ENCODE data around the gene CELA3B.
A peak's percentile ranks its signal among the peaks of the same experiment; 100 is the strongest.
"Not testable (repeated sequence)": the region's sequence is repeated elsewhere in the genome, so short reads cannot be mapped to it uniquely, and the experiment has no call there.

The CELA3B gene

DNA sequence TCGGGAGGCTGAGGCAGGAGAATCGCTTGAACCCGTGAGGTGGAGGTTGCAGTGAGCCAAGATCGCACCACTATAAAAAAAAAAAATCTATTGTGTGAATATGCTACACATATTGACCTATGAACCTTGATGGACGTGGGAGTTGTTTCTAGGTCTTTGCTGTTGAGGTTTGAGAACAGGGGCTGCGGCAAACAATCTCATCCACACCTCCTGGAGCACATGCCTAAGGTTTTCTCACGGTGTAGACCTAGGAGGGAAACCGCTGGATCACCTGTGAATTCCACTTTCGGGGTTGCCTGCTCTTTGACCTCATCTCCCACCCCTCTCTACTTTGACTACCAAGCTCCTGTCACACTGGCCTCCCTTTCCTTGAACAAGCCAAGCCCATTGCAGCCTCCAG lies 1.5 kb upstream of the CELA3B start:
- not testable (repeated sequence) for DNase-seq (ENCODE audit: low read depth in 2 of 2)

DNA sequence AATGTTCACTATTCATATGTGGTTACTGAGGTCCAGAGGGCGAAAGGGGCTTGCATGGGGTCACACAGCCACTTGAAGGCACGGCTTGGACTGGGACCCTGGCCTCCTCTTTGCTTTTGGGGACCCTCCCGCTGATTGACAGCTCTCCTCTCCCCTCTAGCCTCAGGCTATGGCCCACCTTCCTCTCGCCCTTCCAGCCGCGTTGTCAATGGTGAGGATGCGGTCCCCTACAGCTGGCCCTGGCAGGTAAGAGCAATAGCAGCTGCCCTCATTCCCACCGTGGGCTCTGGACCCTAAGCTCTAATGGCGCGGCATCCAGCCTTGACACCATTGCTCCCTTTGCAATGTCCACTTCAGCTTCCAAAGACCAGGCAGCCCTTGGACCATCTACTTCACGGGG lies 1.4 kb downstream of the CELA3B start:
- not testable (repeated sequence) for DNase-seq (ENCODE audit: low read depth in 2 of 2)

DNA sequence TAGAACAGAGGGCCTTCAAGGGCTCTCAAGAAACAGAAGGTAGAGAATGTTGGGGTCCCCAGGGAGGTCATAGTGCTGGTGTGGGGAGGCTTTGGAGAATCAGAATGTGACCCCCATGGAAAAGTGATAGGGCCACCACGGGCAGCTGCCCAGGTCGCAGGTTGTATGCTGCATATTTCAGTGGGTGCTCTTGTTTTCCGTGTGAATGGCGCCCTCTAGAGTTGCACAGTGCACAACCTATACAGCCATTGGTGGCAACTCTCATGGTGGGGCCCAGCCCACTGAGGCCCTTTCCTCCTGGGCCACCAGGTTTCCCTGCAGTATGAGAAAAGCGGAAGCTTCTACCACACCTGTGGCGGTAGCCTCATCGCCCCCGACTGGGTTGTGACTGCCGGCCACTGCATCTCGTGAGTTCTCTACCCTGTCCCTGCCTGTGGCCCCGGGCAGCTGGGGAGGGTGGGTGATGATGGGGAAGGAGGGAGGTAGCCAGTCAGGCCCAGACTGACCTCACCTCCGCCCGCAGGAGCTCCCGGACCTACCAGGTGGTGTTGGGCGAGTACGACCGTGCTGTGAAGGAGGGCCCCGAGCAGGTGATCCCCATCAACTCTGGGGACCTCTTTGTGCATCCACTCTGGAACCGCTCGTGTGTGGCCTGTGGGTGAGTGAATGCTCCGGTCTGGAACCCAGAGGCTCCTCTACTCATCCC lies 3.8 kb downstream of the CELA3B start:
- DNase-seq (ENCODE audit: low read depth in 2 of 2) = not testable (repeated sequence)

DNA sequence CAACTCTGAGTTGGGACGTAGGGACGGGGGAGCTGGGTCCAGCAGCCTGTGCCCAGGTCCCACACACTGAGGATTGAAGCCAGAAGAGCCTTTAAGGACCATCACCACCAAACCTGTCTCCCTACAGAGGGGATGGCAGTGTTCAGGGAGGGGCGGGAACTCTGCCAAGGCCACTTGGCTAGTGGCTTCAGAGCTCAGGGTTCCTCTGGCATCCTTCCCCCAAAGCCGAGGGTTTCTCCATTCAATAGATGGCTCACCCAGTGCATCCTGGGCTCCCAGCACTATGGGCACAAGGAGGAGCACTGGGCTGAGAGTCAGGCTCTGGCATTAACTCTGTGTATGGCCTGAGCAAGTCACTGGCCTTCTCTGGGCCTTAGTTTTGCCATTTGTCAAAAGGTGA lies 4.4 kb downstream of the CELA3B start:
- not testable (repeated sequence) for DNase-seq (ENCODE audit: low read depth in 2 of 2)

DNA sequence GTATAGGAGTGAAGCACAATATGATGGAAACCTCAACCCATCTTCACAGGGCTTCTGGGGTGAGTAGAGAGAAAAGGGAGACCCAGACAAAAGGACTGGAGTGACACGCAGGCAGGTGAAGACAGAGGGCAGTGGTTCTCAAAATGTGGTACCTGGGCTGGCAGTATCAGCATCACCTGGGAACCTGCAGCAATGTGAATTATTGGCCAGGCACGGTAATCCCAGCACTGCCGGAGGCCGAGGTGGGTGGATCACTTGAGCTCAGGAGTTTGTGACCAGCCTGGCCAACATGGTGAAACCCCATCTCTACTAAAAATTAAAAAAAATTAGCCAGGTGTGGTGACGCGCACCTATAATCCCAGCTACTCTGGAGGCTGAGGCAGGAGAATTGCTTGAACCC lies 5.3 kb downstream of the CELA3B start:
- not testable (repeated sequence) for DNase-seq (ENCODE audit: low read depth in 2 of 2)

DNA sequence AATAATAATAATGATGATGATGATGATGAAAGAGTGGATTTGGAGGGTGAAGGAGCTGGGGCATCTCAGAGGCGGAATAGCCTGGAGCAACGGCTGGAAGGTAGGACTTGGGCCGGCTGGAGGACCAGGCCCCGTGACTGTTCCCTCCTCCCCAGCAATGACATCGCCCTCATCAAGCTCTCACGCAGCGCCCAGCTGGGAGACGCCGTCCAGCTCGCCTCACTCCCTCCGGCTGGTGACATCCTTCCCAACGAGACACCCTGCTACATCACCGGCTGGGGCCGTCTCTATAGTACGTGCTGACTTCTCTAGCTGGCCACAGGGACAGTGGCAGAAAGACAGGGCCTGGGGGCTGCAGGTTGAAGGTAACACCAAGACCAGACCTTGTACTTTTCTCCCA lies 6.7 kb downstream of the CELA3B start:
- not testable (repeated sequence) for DNase-seq (ENCODE audit: low read depth in 2 of 2)

DNA sequence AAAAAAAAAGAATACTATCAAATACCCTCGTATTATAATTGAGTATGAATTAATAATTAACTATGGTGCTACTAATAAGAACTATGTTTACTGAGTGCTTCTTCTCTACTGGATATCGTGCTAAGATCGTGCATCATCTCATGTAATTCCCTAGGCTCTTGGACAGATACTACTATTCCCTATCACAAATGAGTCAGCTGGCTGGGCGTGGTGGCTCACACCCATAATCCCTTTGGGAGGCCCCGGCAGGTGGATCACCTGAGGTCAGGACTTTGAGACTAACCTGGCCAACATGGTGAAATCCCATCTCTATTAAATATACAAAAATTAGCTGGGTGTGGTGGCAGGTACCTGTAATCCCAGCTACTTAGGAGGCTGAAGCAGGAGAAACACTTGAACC lies 9.1 kb downstream of the CELA3B start:
- DNase-seq (ENCODE audit: low read depth in 2 of 2) = not testable (repeated sequence)

DNA sequence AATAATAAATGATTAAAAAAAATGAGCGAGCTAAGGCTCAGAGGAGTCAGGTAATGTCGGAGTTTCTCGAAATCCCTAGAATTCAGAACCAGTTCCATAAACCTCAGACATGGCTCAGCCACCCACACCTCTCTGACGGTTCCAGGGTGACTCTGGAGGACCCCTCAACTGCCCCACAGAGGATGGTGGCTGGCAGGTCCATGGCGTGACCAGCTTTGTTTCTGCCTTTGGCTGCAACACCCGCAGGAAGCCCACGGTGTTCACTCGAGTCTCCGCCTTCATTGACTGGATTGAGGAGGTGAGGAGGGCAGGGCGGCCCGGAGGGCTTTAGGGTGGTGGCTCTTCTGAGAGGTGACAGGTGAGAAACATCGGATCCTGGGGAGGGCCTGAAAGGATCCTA lies 9.6 kb downstream of the CELA3B start:
- not testable (repeated sequence) for DNase-seq (ENCODE audit: low read depth in 2 of 2)

DNA sequence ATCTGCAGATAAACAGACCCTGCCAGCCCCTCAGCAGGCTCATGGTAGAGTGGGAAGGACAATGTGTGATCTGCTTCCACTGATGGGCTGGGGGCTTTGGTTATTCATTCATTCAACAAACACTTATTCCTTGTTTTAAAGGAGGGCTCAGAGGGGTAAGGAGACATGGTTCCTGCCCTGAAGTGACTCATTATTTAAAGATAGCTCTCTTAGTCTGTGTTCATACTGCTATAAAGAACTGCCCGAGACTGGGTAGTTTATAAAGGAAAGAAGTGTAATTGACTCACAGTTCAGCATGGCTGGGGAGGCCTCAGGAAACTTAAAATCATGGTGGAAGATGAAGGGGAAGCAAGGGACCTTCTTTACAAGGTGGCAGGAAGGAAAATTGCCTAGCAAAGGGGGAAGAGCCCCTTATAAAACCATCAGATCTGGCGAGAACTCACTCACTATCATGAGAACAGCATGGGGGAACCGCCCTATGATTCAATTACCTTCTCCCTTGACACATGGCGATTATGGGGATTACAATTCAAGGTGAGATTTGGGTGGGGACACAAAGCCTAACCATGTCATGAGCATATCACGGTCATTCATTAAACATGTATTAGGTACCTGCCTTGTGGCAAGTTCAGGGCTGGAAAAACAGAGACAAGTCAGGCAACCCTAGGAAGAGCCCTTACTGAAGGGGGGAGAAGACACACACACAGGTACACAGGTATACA lies 13.0 kb downstream of the CELA3B start:
- DNase-seq (ENCODE audit: low read depth in 2 of 2) = not testable (repeated sequence)

DNA sequence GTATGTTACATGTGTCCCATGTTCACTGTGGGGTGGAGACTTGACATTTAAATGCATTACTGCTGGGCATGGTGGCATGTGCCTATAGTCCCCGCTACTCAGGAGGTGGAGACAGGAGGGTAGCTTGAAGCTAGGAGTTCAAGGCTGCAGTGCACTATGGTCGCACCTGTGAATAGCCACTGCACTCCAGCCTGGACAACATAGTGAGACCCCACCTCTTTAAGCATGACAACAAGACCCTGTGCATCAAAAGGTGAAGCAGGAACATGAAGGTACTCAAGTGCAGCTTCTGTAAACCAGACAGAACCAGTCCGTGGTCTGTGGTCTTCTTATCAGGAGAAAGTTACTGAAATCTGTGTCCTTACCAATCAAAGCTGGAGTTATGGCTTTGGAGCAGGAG lies 15.4 kb downstream of the CELA3B start:
- not testable (repeated sequence) for DNase-seq (ENCODE audit: low read depth in 2 of 2)

DNA sequence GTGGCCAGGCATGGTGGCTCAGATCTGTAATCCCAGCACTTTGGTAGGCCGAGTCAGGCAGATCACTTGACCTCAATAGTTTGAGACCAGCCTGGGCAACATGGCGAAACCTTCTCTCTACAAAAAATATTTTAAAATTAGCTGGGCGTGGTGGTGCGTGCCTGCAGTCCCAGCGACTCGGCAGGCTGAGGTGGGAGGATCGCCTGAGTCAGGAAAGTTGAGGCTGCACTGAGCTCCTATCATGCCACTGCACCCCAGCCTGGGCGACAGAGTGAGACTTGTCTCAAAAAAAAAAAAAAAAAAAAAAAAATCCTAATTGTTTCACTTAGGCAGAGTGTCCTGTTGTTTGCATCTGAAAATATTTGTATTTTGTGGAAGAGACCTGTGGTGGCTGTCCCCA lies 17.9 kb downstream of the CELA3B start:
- not testable (repeated sequence) for DNase-seq (ENCODE audit: low read depth in 2 of 2)

DNA sequence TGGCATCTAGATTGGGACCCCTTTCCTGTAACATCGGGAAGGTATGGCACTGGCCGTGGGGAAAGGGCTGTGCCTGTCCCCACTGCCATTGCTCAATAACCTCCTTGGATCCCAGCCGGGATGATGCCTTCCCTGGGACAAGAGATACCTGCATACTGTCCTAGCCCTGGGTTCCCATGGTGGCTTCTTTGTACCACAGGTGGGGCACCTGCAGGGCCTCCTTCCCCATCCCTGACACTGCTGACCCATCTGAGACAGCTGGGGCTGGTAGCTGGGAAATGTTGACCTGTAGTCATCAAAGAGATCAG lies 19.8 kb downstream of the CELA3B start:
- not testable (repeated sequence) for DNase-seq (ENCODE audit: low read depth in 2 of 2)

DNA sequence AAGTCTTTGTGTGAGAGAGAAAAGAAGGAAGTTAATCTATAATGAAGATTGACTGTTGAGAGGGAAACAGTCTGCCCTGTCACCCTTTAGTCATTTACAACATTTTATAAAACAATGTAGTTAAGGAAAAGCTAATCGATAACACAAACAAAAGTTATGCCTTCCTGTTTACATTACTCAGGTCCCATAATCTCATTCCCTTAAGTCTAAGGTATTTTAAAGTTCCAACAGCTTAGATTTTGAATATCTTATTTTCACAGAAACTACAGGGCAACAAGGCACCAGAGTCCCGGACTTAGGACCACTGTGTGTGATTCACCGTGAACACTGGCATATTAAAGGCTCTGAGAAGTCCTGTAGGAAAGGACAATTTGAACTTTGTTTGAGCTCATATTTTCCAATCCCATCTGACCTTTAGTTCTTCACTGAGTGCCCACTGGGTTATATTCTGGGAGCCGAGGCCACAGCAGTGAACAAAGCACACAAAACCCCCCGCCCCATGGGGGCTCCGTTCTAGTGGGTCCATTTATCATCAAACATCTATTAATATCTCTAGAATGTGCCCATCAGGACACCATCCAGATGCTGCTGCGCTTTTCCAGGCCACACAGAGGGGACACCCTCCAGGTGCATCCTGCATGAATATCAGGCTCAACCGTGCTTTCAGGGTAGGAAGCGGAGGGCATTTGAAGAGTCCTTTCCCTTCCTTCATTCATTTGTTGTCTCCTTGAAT lies 21.2 kb downstream of the CELA3B start:
- DNase-seq (ENCODE audit: low read depth in 2 of 2) = not testable (repeated sequence)

DNA sequence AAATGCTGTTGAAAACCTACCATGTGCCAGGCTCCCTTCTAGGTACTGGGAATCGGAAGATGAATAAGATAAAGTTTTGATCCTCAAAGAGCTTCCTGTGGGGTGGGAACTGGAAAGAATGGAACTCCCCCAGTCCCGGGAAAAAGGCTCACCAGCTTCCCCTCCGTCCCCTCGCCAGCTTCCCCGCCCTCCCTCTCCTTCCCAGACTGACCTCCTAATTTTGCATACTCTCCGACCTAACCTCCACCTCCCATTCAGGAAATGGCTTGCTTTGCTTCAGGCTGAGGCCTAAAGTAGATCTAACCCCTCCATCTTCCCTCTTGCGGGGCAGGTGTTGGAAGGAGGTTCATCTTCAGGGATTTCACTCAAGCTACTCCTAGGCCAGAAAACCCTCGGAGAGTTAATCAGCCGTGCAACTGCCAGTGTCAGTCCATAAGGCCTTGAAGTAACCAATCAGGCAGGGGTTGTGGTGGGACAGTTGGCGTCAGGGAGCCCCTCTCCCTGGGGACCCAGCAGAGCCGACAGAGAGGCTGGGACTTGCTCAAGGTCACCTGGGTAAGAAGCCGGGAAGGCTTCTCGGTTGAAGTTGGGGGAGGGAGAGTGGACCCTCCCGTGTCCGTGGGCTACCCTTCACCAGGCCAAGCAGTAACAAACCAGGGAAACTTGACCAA lies 21.9 kb downstream of the CELA3B start:
- not testable (repeated sequence) for DNase-seq (ENCODE audit: low read depth in 2 of 2)

DNA sequence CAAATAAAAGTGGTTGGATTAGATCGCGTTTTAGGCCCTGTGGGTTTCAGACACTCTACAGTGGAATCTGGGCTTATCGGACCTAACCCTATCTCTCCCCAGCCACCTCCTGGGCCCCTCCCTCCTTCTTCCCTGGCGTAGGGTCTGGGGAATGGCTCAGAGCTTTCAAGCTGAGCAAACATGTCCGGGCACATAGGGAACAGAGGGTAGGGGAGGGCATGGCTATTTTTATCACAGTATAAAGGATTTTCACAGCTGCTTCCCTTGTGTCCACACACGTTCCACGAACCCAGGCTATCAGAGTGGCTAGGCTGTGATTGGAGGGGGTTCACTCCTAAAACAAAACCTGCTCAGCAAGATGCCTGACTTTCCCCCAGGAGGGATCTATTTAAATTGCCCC lies 22.8 kb downstream of the CELA3B start:
- DNase-seq (ENCODE audit: low read depth in 2 of 2) = not testable (repeated sequence)

DNA sequence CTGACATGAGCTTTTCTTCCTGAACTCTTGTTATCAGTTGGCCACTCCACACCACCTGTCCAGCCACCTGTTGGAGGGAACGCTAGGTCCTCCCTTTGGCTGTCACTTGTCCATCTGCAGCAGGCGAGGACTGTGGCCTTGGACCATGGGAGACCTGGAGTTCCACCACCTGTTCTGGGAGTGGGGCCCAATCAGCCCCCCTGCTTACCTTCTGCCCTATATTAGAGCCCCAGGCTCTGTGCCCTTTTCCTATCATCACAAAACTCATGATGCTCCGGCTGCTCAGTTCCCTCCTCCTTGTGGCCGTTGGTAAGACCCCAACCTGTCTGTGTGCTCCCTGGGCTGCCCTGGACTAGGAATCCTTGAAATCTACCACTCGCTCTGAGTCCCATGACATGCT lies 24.6 kb downstream of the CELA3B start, which contains the start of gene CELA3A:
Gene CELA3A (plus strand): TSS at position 249 of the 400 bp plus-strand sequence. CDS start 18 bp downstream, at position 267.
- DNase-seq (ENCODE audit: low read depth in 2 of 2) = no peak

DNA sequence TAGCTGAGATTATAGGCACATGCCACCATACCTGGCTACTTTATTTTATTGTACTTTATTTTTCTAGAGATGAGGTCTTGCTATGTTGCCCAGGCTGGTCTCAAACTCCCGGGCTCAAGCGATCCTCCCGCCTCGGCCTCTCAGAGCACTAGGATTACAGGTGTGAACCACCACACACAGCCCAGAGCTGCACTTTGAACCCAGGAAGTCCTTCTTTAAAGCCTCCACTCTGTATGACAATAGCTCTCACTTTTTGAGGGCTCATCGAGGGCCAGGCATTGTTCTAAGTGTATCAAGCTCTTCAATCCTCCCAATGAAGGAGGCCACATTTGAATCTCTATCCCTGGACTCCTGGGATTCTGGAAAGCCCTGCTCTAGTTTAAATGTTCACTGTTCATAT lies 25.6 kb downstream of the CELA3B start:
- not testable (repeated sequence) for DNase-seq (ENCODE audit: low read depth in 2 of 2)

DNA sequence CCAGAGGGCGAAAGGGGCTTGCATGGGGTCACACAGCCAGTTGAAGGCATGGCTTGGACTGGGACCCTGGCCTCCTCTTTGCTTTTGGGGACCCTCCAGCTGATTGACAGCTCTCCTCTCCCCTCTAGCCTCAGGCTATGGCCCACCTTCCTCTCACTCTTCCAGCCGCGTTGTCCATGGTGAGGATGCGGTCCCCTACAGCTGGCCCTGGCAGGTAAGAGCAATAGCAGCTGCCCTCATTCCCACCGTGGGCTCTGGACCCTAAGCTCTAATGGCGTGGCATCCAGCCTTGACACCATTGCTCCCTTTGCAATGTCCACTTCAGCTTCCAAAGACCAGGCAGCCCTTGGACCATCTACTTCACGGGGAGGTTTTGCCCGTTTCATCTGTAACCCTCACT lies 26.1 kb downstream of the CELA3B start:
- DNase-seq (ENCODE audit: low read depth in 2 of 2) = not testable (repeated sequence)

DNA sequence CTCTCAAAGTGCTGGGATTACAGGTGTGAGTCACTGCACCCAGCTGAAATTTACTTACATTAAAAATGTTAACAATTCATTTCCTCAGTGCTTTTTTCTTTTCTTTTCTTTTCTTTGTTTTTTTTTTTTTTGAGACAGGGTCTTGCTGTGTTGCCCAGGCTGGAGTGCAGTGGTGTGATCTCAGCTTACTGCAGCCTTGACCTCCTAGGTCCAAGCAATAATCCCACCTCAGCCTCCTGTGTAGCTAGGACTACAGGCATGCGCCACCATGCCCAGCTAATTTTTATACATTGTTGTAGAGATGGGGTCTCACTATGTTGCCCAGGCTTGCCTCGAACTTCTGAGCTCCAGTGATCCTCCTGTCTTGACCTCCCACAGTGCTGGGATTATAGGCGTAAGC lies 27.1 kb downstream of the CELA3B start:
- not testable (repeated sequence) for DNase-seq (ENCODE audit: low read depth in 2 of 2)

DNA sequence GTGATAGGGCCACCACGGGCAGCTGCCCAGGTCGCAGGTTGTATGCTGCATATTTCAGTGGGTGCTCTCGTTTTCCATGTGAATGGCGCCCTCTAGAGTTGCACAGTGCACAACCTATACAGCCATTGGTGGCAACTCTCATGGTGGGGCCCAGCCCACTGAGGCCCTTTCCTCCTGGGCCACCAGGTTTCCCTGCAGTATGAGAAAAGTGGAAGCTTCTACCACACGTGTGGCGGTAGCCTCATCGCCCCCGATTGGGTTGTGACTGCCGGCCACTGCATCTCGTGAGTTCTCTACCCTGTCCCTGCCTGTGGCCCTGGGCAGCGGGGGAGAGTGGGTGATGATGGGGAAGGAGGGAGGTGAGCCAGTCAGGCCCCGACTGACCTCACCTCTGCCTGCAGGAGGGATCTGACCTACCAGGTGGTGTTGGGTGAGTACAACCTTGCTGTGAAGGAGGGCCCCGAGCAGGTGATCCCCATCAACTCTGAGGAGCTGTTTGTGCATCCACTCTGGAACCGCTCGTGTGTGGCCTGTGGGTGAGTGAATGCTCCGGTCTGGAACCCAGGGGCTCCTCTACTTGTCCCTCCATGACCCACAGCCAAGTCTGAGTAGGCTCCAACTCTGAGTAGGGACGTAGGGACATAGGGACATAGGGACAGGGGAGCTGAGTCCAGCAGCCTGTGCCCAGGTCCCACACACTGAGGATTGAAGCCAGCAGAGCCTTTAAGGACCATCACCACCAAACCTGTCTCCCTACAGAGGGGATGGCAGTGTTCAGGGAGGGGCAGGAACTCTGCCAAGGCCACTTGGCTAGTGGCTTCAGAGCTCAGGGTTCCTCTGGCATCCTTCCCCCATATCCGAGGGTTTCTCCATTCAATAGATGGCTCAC lies 28.7 kb downstream of the CELA3B start:
- peak in 1 of 2 donors; percentile 20 for DNase-seq (ENCODE audit: low read depth in 2 of 2)

DNA sequence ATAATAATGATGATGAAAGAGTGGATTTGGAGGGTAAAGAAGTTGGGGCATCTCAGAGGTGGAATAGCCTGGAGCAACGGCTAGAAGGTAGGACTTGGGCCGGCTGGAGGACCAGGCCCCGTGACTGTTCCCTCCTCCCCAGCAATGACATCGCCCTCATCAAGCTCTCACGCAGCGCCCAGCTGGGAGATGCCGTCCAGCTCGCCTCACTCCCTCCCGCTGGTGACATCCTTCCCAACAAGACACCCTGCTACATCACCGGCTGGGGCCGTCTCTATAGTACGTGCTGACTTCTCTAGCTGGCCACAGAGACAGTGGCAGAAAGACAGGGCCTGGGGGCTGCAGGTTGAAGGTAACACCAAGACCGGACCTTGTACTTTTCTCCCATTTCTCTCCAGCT lies 29.9 kb downstream of the CELA3B start:
- DNase-seq (ENCODE audit: low read depth in 2 of 2) = not testable (repeated sequence)
